ENCODE measurements around the gene AUTS2.

The AUTS2 gene

DNA sequence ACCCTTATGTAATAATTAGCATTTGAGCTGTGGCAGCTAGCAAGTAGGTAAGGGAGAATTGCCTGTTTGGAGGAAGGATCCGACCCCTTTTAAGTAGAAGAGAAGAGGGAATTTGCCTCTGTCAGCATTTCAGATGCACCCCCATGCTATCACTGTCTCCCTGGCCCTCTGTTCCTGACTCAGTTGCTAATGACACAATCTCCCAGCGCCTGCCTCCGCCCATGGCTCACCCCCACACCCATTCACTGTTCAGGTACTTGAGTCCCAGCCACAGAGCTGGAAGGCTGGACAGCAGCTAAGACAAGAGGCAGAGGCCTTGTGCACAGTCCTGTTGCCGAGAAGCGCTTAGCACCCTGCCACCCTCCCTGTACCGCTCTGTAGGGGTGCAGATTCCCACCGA lies 1021.4 kb downstream of the AUTS2 start:
- H3K9me2 ChIP-seq (ENCODE audit: low read depth, low read length): no peaks in the 10 kb centered on the region
- peaks cover 3% of the 10 kb centered on the region for H3K4me1 ChIP-seq (ENCODE audit: insufficient read depth, low read length, severe bottlenecking)
- H2AFZ ChIP-seq (ENCODE audit: low read length): no peak overlapping the region
- no peaks in the 10 kb centered on the region for H3K27me3 ChIP-seq (ENCODE audit: insufficient read depth, low read length)
- H3K4me3 ChIP-seq (ENCODE audit: low read depth, low read length, poor library complexity, severe bottlenecking): no peak overlapping the region
- H3K9ac ChIP-seq (ENCODE audit: low read length): no peak overlapping the region
- no peak overlapping the region for H3K4me2 ChIP-seq (ENCODE audit: low read length)
- no peaks in the 10 kb centered on the region for H3K9me3 ChIP-seq (ENCODE audit: low read length)
- H3K27ac ChIP-seq (ENCODE audit: low read depth, low read length, poor library complexity, severe bottlenecking): no peak overlapping the region
- H3K36me3 ChIP-seq (ENCODE audit: insufficient read depth, low read length): no peaks in the 10 kb centered on the region
- no peaks in the 10 kb centered on the region for H3F3A ChIP-seq (ENCODE audit: insufficient read depth, low read length)
- no peaks in the 10 kb centered on the region for H3K79me2 ChIP-seq (ENCODE audit: insufficient read depth, low read length)
- TF ChIP-seq EZH2 (IDR thresholded peaks at IDR 0.05; ENCODE audit: borderline replicate concordance, low read length): no peak
- no peaks in the 10 kb centered on the region for H4K20me1 ChIP-seq (ENCODE audit: insufficient read depth, low read length)

DNA sequence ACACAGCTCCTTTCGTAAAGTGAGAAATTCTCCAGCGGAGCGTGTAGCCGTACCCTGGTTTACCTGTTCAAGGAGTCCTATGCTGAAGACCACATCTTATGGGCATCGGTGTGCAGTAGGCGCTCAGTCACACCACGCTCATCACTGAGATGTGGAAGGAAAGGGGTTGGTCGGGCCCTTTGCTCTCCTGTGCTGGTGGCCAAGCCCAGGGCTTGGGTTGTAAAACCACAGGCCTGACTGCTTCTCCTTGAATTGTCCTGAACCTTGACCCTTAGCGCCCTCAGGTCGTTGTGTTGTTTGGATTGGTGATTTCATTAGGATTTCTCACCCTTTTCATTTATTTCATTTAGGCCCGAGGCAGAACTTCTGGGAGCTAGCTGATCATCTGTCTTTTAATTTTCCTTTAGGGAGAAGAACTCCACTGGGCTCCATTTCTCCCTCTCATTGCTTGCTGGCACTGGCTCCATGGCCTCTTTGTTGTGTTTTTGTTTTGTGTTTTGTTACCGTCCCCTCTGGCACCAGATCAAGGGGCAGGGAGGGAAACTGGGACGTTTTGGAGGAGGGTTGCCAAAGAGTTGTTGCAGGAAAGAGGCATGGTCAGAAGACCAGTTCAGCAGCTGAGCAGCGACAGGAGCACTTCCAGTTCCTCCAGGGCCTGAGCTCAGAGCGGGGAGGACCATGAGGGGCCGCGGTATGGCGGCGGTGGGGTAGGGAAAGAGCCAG lies 1022.2 kb downstream of the AUTS2 start:
- Histone ChIP-seq H3K9me2 (ENCODE audit: low read depth, low read length) (no peaks in the 10 kb centered on the region), H3K4me1 (ENCODE audit: insufficient read depth, low read length, severe bottlenecking) (no peaks in the 10 kb centered on the region), H3K27me3 (ENCODE audit: insufficient read depth, low read length) (no peaks in the 10 kb centered on the region), H3F3A (ENCODE audit: insufficient read depth, low read length) (no peaks in the 10 kb centered on the region), H3K36me3 (ENCODE audit: insufficient read depth, low read length) (no peaks in the 10 kb centered on the region), H3K9me3 (ENCODE audit: low read length) (no peaks in the 10 kb centered on the region), H3K79me2 (ENCODE audit: insufficient read depth, low read length) (no peaks in the 10 kb centered on the region), H2AFZ (ENCODE audit: low read length) (no peak overlapping the region), H3K9ac (ENCODE audit: low read length) (no peak overlapping the region), H3K4me3 (ENCODE audit: low read depth, low read length, poor library complexity, severe bottlenecking) (no peak overlapping the region), H3K27ac (ENCODE audit: low read depth, low read length, poor library complexity, severe bottlenecking) (no peak overlapping the region), H3K4me2 (ENCODE audit: low read length) (no peak overlapping the region), H4K20me1 (ENCODE audit: insufficient read depth, low read length) (no peaks in the 10 kb centered on the region)
- TF ChIP-seq, protein P1, sequence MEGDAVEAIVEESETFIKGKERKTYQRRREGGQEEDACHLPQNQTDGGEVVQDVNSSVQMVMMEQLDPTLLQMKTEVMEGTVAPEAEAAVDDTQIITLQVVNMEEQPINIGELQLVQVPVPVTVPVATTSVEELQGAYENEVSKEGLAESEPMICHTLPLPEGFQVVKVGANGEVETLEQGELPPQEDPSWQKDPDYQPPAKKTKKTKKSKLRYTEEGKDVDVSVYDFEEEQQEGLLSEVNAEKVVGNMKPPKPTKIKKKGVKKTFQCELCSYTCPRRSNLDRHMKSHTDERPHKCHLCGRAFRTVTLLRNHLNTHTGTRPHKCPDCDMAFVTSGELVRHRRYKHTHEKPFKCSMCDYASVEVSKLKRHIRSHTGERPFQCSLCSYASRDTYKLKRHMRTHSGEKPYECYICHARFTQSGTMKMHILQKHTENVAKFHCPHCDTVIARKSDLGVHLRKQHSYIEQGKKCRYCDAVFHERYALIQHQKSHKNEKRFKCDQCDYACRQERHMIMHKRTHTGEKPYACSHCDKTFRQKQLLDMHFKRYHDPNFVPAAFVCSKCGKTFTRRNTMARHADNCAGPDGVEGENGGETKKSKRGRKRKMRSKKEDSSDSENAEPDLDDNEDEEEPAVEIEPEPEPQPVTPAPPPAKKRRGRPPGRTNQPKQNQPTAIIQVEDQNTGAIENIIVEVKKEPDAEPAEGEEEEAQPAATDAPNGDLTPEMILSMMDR (IDR thresholded peaks at IDR 0.05; ENCODE audit: low read length): no peak
- no peak for TF ChIP-seq EZH2 (IDR thresholded peaks at IDR 0.05; ENCODE audit: borderline replicate concordance, low read length)

DNA sequence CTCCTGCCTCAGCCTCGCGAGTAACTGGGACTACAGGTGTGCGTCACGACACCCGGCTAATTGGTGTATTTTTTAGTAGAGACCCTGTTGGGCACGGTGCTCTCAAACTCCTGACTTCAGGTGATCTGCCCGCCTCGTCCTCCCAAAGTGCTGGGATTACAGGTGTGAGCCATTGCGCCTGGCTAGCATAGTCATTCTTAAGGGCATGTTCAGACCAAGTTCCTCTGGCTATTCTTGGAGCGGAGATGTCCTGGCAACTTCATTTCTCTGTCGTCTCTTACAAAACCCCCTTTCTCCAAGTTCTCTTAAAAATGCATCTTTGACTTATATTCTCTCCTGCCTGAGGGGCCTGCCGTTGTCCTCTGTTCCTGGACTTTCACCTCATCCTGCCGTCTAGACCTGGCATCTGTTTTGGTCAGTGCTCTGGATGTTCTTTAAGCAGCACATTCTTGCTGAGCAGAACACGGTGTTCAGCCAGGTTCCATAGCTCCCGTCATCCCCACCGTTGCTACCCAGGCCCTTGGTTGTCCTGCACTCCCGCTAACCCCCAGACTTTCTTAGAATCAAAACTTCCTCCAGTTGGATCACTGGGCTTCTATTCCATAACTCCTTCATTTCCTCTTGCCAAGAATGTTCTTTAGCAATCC lies 1023.8 kb downstream of the AUTS2 start:
- no peaks in the 10 kb centered on the region for H3F3A ChIP-seq (ENCODE audit: insufficient read depth, low read length)
- H3K27ac ChIP-seq (ENCODE audit: low read depth, low read length, poor library complexity, severe bottlenecking): no peak overlapping the region
- no peaks in the 10 kb centered on the region for H3K9me2 ChIP-seq (ENCODE audit: low read depth, low read length)
- H4K20me1 ChIP-seq (ENCODE audit: insufficient read depth, low read length): no peaks in the 10 kb centered on the region
- no peaks in the 10 kb centered on the region for H3K9me3 ChIP-seq (ENCODE audit: low read length)
- H3K4me3 ChIP-seq (ENCODE audit: low read depth, low read length, poor library complexity, severe bottlenecking): no peak overlapping the region
- H3K4me2 ChIP-seq (ENCODE audit: low read length): no peak overlapping the region
- TF ChIP-seq, protein P1 (IDR thresholded peaks at IDR 0.05; ENCODE audit: low read length): no peak
- no peak for TF ChIP-seq EZH2 (IDR thresholded peaks at IDR 0.05; ENCODE audit: borderline replicate concordance, low read length)
- no peaks in the 10 kb centered on the region for H3K36me3 ChIP-seq (ENCODE audit: insufficient read depth, low read length)
- H3K79me2 ChIP-seq (ENCODE audit: insufficient read depth, low read length): no peaks in the 10 kb centered on the region
- no peaks in the 10 kb centered on the region for H3K4me1 ChIP-seq (ENCODE audit: insufficient read depth, low read length, severe bottlenecking)
- no peaks in the 10 kb centered on the region for H3K27me3 ChIP-seq (ENCODE audit: insufficient read depth, low read length)
- no peak overlapping the region for H3K9ac ChIP-seq (ENCODE audit: low read length)
- H2AFZ ChIP-seq (ENCODE audit: low read length): no peak overlapping the region

All from OCI-LY1 (cell line).